Peyer's patch (tissue), 4 donors: ENCODE data around the gene MMUT. TPM values are rescaled to one million over a fixed set of nuclear protein-coding genes. Genes with fewer than 3 reads are reported as not detected.
"Not testable (repeated sequence)": the region's sequence is repeated elsewhere in the genome, so short reads cannot be mapped to it uniquely, and the experiment has no call there.

ENCODE experiments used
- DNase-seq, 3 donors: peaks; one replicate each; pipeline ENCODE4 v3.0.0-alpha.2; 2017 to 2019
- H3K27ac ChIP-seq, 4 donors: fragments of 200-600 bp; sonication (generic); one replicate each; pipeline ENCODE4 v1.5.1; 2016 to 2019
- H3K27me3 ChIP-seq, 2 donors: fragments of 200-600 bp; sonication (generic); one replicate each; pipeline ENCODE4 v1.5.1; 2019
- H3K36me3 ChIP-seq, 3 donors: fragments of 200-600 bp; sonication (generic); one replicate each; pipeline ENCODE4 v1.5.1; 2016 to 2019
- H3K4me1 ChIP-seq, 4 donors: fragments of 200-600 bp; sonication (generic); one replicate each; pipeline ENCODE4 v1.5.1; 2016 to 2019
- H3K4me3 ChIP-seq, 4 donors: fragments of 200-600 bp; sonication (generic); 1 replicate in 3 of 4; 2 replicates in 1 of 4; pipeline ENCODE4 v1.5.1; 2016 to 2019; ENCODE audit warnings: mild to moderate bottlenecking in 1 of 4
- H3K9me3 ChIP-seq, 4 donors: fragments of 200-600 bp; sonication (generic); one replicate each; pipeline ENCODE4 v1.5.1; 2016 to 2019; ENCODE audit warnings: mild to moderate bottlenecking in 1 of 4
- POLR2A ChIP-seq, 2 donors: fragments of 450-650 bp; IDR thresholded peaks; one replicate each; pipeline ENCODE4 v1.5.1; 2017; ENCODE audit warnings: antibody characterized with exemption in 2 of 2, mild to moderate bottlenecking in 2 of 2, moderate library complexity in 2 of 2
- total RNA-seq, 4 donors: library from RNA; depleted of rRNA; stranded (reverse); fragments of >200 nt; gene quantifications; one replicate each; pipeline ENCODE4 v1.1.0, GENCODE V29; 2016
- TF ChIP-seq, protein P1 (sequence below), 6 experiments: fragments of 450-650 bp in 4 of 6; fragments of 200-600 bp in 2 of 6; sonication (generic) in 1 of 6; IDR thresholded peaks; one replicate each; pipeline ENCODE4 v1.5.1; 2017 to 2019; ENCODE audit warnings: antibody characterized with exemption in 6 of 6, mild to moderate bottlenecking in 3 of 6, moderate library complexity in 1 of 6

Gene MMUT
- total RNA-seq, 4 donors from 2014 or later = 10.7 to 24.5 (median 16.9) TPM

DNA sequence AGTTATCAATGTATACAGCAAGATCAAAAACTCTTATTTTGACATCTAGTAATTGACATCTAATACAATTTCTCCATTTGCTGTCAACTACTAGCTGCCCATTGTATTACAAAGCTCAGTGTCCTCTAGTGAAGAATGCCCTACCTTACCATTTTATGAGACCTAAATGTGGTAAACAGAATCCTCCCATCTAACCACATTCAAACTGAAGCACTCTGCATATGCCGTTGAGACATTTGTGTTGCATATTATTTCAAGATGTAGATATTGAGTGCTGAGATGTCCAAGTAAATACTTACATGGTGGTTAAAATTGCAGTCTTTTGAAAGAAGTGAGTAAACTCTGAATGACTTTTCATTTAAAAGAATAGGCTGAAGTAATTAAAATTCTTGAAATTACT, 36.1 kb upstream of the MMUT start:
- H3K27me3 ChIP-seq = no peaks in the 10 kb centered on the region
- DNase-seq = no peak
- no peak for TF ChIP-seq POLR2A (IDR thresholded peaks at IDR 0.05)
- TF ChIP-seq, protein P1, sequence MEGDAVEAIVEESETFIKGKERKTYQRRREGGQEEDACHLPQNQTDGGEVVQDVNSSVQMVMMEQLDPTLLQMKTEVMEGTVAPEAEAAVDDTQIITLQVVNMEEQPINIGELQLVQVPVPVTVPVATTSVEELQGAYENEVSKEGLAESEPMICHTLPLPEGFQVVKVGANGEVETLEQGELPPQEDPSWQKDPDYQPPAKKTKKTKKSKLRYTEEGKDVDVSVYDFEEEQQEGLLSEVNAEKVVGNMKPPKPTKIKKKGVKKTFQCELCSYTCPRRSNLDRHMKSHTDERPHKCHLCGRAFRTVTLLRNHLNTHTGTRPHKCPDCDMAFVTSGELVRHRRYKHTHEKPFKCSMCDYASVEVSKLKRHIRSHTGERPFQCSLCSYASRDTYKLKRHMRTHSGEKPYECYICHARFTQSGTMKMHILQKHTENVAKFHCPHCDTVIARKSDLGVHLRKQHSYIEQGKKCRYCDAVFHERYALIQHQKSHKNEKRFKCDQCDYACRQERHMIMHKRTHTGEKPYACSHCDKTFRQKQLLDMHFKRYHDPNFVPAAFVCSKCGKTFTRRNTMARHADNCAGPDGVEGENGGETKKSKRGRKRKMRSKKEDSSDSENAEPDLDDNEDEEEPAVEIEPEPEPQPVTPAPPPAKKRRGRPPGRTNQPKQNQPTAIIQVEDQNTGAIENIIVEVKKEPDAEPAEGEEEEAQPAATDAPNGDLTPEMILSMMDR (IDR thresholded peaks at IDR 0.05) = no peak
- no peaks in the 10 kb centered on the region for H3K36me3 ChIP-seq
- no peak overlapping the region for H3K4me3 ChIP-seq
- H3K9me3 ChIP-seq = no peaks in the 10 kb centered on the region
- no peak overlapping the region for H3K27ac ChIP-seq
- no peaks in the 10 kb centered on the region for H3K4me1 ChIP-seq

DNA sequence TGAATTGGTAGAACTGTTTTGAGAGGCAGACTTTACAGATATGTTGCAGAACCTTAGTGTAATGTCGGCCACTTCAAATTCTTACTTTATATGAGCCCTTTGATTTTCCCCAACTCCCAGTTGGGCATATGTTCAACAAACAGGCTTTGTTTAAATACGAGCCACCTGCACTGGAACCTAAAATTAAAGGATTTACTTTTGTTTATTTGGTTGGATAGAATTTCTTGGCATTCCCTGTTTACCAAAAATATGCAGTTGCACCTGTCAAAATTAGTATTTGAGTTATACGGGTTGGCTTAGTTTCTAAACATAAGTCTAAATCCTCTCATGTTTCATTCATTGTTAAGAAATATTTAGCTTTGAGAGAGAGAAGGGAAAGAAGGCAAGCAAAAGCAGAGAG, 34.3 kb upstream of the MMUT start:
- H3K27ac ChIP-seq = no peak overlapping the region
- DNase-seq = no peak
- TF ChIP-seq, protein P1 (IDR thresholded peaks at IDR 0.05) = no peak
- TF ChIP-seq POLR2A (IDR thresholded peaks at IDR 0.05) = no peak
- no peaks in the 10 kb centered on the region for H3K4me1 ChIP-seq
- H3K9me3 ChIP-seq = no peaks in the 10 kb centered on the region
- no peaks in the 10 kb centered on the region for H3K27me3 ChIP-seq
- no peak overlapping the region for H3K4me3 ChIP-seq
- no peaks in the 10 kb centered on the region for H3K36me3 ChIP-seq

DNA sequence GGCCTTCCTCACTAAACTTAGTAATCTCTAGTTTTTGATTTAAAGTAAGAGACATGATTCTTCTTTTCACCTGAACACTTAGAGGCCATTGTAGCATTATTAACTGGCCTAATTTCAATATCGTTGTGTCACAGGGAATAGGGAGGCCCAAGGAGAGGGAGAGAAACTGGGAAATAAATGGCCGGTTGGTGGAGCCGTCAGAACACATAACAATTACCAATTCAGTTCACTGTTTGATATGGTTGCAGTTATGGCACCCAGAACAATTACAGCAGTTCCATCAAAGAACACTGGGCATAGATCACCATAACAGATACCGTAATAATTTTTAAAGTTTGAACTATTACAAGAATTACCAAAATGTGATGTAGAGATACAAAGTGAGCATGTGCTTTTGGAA, 27.6 kb upstream of the MMUT start:
- Histone ChIP-seq H3K36me3 (peaks cover 0 to 21% (median 0%) of the 10 kb centered on the region in 3 donors), H3K9me3 (no peaks in the 10 kb centered on the region)
- DNase-seq = no peak

DNA sequence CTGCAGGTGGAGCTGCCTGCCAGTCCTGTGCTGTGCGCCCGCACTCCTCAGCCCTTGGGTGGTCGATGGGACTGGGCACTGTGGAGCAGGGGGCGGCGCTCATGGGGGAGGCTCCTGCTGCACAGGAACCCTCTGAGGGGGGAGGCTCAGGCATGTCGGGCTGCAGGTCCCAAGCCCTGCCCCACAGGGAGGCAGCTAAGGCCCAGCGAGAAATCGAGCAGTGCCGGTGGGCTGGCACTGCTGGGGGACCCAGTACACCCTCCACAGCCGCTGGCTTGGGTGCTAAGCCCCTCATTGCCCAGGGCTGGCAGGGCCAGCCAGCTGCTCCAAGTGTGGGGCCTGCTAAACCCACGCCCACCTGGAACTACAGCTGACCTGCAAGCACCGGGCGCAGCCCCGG, 20.3 kb upstream of the MMUT start:
- H3K27me3 ChIP-seq, H3K9me3 ChIP-seq, H3K36me3 ChIP-seq, H3K4me1 ChIP-seq, H3K27ac ChIP-seq, H3K4me3 ChIP-seq, DNase-seq: not testable (repeated sequence)

More for the DNA sequence above, 27.6 kb upstream of the MMUT start:
- Histone ChIP-seq H3K4me1 (no peaks in the 10 kb centered on the region), H3K4me3 (no peak overlapping the region), H3K27me3 (no peaks in the 10 kb centered on the region), H3K27ac (no peak overlapping the region)
- no peak for TF ChIP-seq POLR2A (IDR thresholded peaks at IDR 0.05)

DNA sequence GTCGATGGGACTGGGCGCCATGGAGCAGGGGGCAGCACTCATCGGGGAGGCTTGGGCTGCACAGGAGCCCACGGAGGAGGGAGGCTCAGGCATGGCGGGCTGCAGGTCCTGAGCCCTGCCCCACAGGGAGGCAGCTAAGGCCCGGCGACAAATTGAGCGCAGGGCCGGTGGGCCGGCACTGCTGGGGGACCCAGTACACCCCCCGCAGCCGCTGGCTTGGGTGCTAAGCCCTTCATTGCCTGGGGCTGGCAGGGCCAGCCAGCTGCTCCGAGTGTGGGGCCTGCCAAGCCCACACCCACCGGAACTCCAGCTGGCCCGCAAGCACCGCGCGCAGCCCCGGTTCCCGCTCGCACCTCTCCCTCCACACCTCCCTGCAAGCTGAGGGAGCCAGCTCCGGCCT, 18.8 kb upstream of the MMUT start:
- H3K36me3 ChIP-seq, DNase-seq, H3K27ac ChIP-seq, H3K4me1 ChIP-seq, H3K4me3 ChIP-seq, H3K9me3 ChIP-seq, H3K27me3 ChIP-seq: not testable (repeated sequence)

DNA sequence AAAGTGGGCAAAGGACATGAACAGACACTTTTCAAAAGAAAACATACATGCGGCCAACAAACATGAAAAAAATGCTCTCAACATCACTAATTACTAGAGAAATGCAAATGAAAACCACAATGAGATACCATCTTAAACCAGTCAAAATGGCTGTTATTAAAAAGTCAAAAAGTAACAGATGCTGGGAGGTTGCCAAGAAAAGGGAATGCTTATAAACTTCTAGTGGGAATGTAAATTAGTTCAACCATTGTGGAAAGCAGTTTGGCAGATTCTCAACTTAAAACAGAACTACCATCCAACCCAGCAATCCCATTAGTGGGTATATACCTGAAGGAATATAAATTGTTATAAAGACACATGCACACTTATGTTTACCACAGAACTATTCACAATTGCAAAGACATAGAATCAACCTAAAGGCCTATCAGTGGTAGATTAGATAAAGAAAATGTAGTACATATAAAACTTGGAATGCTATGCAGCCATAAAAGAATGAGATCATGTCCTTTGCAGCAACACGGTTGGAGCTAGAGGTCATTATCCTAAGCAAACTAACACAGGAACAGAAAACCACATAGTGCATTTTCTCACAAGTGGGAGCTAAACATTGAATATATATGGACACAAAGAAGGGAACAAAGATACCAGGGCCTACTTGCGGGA, 16.4 kb upstream of the MMUT start:
- no peaks in the 10 kb centered on the region for H3K27me3 ChIP-seq
- no peak for DNase-seq
- no peaks in the 10 kb centered on the region for H3K9me3 ChIP-seq
- peak overlapping the region in 1 of 4 donors; percentile 43 for H3K27ac ChIP-seq
- H3K36me3 ChIP-seq = no peaks in the 10 kb centered on the region
- no peak for TF ChIP-seq POLR2A (IDR thresholded peaks at IDR 0.05)
- TF ChIP-seq, protein P1 (IDR thresholded peaks at IDR 0.05) = no peak
- H3K4me3 ChIP-seq = no peak overlapping the region
- H3K4me1 ChIP-seq = no peaks in the 10 kb centered on the region

DNA sequence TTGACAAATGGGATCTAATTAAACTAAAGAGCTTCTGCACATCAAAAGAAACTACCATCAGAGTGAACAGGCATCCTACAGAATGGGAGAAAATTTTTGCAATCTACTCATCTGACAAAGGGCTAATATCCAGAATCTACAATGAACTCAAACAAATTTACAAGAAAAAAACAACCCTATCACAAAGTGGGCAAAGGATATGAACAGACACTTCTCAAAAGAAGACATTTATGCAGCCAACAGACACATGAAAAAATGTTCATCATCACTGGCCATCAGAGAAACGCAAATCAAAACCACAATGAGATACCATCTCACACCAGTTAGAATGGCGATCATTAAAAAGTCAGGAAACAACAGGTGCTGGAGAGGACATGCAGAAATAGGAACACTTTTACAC, 13.5 kb upstream of the MMUT start:
- not testable (repeated sequence) for H3K4me1 ChIP-seq, H3K27me3 ChIP-seq, DNase-seq, H3K27ac ChIP-seq, H3K4me3 ChIP-seq, H3K9me3 ChIP-seq
- peaks cover 0 to 22% (median 0%) of the 10 kb centered on the region in 3 donors for H3K36me3 ChIP-seq

DNA sequence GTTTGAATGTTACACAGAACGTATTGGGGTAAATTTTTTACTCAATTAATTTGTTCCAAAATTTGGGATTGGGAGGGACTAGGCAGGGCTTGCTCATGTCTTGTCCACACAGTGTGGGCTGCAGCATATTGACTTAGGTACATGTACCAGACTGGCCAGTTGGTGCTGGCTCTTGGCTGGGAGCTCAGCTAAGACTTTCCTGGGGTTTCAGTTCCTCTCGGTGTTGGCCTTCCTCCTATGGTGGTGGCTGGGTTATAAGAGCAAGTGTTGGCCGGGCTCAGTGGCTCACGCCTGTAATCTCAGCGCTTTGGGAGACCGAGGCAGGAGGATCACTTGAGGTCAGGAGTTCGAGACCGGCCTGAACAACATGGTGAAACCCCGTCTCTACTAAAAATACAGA, 5.0 kb upstream of the MMUT start:
- DNase-seq = no peak
- no peaks in the 10 kb centered on the region for H3K27me3 ChIP-seq
- H3K27ac ChIP-seq = no peak overlapping the region
- H3K4me1 ChIP-seq = peaks cover 0 to 6% (median 0%) of the 10 kb centered on the region in 4 donors
- H3K9me3 ChIP-seq = no peaks in the 10 kb centered on the region
- no peak for TF ChIP-seq POLR2A (IDR thresholded peaks at IDR 0.05)
- TF ChIP-seq, protein P1 (IDR thresholded peaks at IDR 0.05) = no peak
- peaks cover 0 to 12% (median 0%) of the 10 kb centered on the region in 3 donors for H3K36me3 ChIP-seq
- no peak overlapping the region for H3K4me3 ChIP-seq
